SK-N-SH (cell line): ENCODE measurements around the gene RPA3. TPM values are rescaled to one million over a fixed set of nuclear protein-coding genes. Genes with fewer than 3 reads are reported as not detected.

Experiments
- CTCF ChIA-PET: fragments of 300-600, 350-600 bp; formaldehyde crosslinking; extraction: SDS; loops from one replicate; lab custom pipeline; 2021; lab: Yijun Ruan, JAX
- POLR2A ChIA-PET: fragments of 350-600 bp; sonication (Branson Sonifier 250); formaldehyde crosslinking; extraction: SDS; loops from one replicate; lab custom pipeline; 2020; ENCODE audit warnings: antibody characterized with exemption, inconsistent platforms; lab: Yijun Ruan, JAX
- DNase-seq: peaks from one replicate; pipeline ENCODE4 v3.0.0; 2012
- H2AFZ ChIP-seq: fragments of 200-600 bp; sonication (generic); 2 replicates; pipeline ENCODE4 v1.8.1; 2016; ENCODE audit warnings: antibody characterized with exemption, mild to moderate bottlenecking, low read depth
- H3F3A ChIP-seq: fragments of 200-600 bp; sonication (generic); replicated peaks from 2 replicates; pipeline ENCODE3; 2016; ENCODE audit warnings: antibody characterized with exemption, mild to moderate bottlenecking; ENCODE audit not compliant: insufficient read depth
- H3K27ac ChIP-seq, 2 experiments: fragments of 200-500 bp in 1 of 2; fragments of 200-600 bp in 1 of 2; sonication (Bioruptor generic) in 1 of 2; sonication (generic), shearing (Covaris generic) in 1 of 2; 2 replicates each; pipeline versions ENCODE4 v1.5.1 to v1.6.1; 2014 to 2016; ENCODE audit warnings: low read depth in 2 of 2, inconsistent platforms in 1 of 2, low read length in 1 of 2, mild to moderate bottlenecking in 1 of 2, mixed read lengths in 1 of 2
- H3K27me3 ChIP-seq: fragments of 200-600 bp; sonication (generic), shearing (Covaris generic); 2 replicates; pipeline ENCODE4 v1.6.1; 2016; ENCODE audit warnings: mixed run types; ENCODE audit not compliant: insufficient read depth
- H3K36me3 ChIP-seq, 2 experiments: fragments of 200-500 bp in 1 of 2; fragments of 200-600 bp in 1 of 2; sonication (Bioruptor generic) in 1 of 2; sonication (generic) in 1 of 2; replicated peaks in 1 of 2; 2 replicates each; pipeline versions ENCODE3 to v1.5.1; 2014 to 2016; ENCODE audit warnings: low read length in 1 of 2, mild to moderate bottlenecking in 1 of 2; ENCODE audit not compliant: insufficient read depth in 2 of 2, control insufficient read depth in 1 of 2
- H3K4me1 ChIP-seq, 2 experiments: fragments of 200-500 bp in 1 of 2; fragments of 200-600 bp in 1 of 2; sonication (Bioruptor generic) in 1 of 2; sonication (generic), shearing (Covaris generic) in 1 of 2; 2 replicates each; pipeline versions ENCODE4 v1.5.1 to v1.6.1; 2014 to 2016; ENCODE audit warnings: low read depth in 1 of 2, low read length in 1 of 2, mixed run types in 1 of 2; ENCODE audit not compliant: insufficient read depth in 2 of 2, control insufficient read depth in 1 of 2
- H3K4me2 ChIP-seq: fragments of 200-600 bp; sonication (generic), shearing (Covaris generic); 2 replicates; pipeline ENCODE4 v1.6.1; 2017; ENCODE audit warnings: mixed run types
- H3K4me3 ChIP-seq, 2 experiments: fragments of 200-500 bp in 1 of 2; fragments of 200-600 bp in 1 of 2; sonication (Bioruptor generic) in 1 of 2; sonication (generic), shearing (Covaris generic) in 1 of 2; 2 replicates each; pipeline versions ENCODE4 v1.5.1 to v1.8.1; 2014 to 2016; ENCODE audit warnings: low read depth in 2 of 2, inconsistent platforms in 1 of 2, low read length in 1 of 2, mild to moderate bottlenecking in 1 of 2, mixed read lengths in 1 of 2, moderate library complexity in 1 of 2
- H3K79me2 ChIP-seq: fragments of 200-600 bp; sonication (generic); 2 replicates; pipeline ENCODE4 v1.8.1; 2017; ENCODE audit warnings: mild to moderate bottlenecking; ENCODE audit not compliant: insufficient read depth
- H3K9ac ChIP-seq: fragments of 200-600 bp; sonication (generic); 2 replicates; pipeline ENCODE4 v1.6.1; 2017; ENCODE audit warnings: mixed run types
- H3K9me2 ChIP-seq: fragments of 200-600 bp; sonication (generic); 2 replicates; pipeline ENCODE4 v1.6.1; 2017; ENCODE audit warnings: mixed run types
- H3K9me3 ChIP-seq: fragments of 200-600 bp; sonication (generic); 2 replicates; pipeline ENCODE4 v1.6.1; 2017; ENCODE audit warnings: mixed run types, mild to moderate bottlenecking, moderate library complexity
- H4K20me1 ChIP-seq: fragments of 200-600 bp; sonication (generic); 2 replicates; pipeline ENCODE4 v1.6.1; 2017; ENCODE audit warnings: mild to moderate bottlenecking, mixed run types; ENCODE audit not compliant: insufficient read depth
- CHD2 ChIP-seq: fragments of 150-350 bp; IDR thresholded peaks from 2 replicates; pipeline ENCODE4 v1.6.1; 2018; ENCODE audit warnings: low read length; ENCODE audit not compliant: partially characterized antibody
- FOXM1 ChIP-seq: IDR thresholded peaks from 2 replicates; pipeline ENCODE4 v1.4.0; 2012; ENCODE audit warnings: low read depth, mild to moderate bottlenecking
- GABPA ChIP-seq: IDR thresholded peaks from 2 replicates; pipeline ENCODE4 v1.4.0; 2012; ENCODE audit warnings: low read depth, mild to moderate bottlenecking
- MEF2A ChIP-seq: IDR thresholded peaks from 2 replicates; pipeline ENCODE4 v1.4.0; 2012; ENCODE audit warnings: low read depth, borderline replicate concordance
- NFIC ChIP-seq: IDR thresholded peaks from 2 replicates; pipeline ENCODE4 v1.4.0; 2012; ENCODE audit warnings: borderline replicate concordance
- NRF1 ChIP-seq: IDR thresholded peaks from 2 replicates; pipeline ENCODE4 v1.6.1; 2012; ENCODE audit warnings: low read depth, mild to moderate bottlenecking, low read length
- RXRA ChIP-seq: IDR thresholded peaks from 2 replicates; pipeline ENCODE4 v1.4.0; 2012; ENCODE audit warnings: low read depth, mild to moderate bottlenecking, borderline replicate concordance
- SMC3 ChIP-seq: IDR thresholded peaks from 2 replicates; pipeline ENCODE4 v1.6.1; 2012; ENCODE audit warnings: low read depth, low read length, improper control_type of control experiment
- TAF1 ChIP-seq: IDR thresholded peaks from 2 replicates; pipeline ENCODE4 v1.6.1; 2012; ENCODE audit warnings: low read depth, mild to moderate bottlenecking, low read length, moderate library complexity, borderline replicate concordance
- YY1 ChIP-seq: IDR thresholded peaks from 2 replicates; pipeline ENCODE4 v1.4.0; 2012; ENCODE audit warnings: low read depth, mild to moderate bottlenecking
- WGBS: methylation state at CpG from one replicate; pipeline ENCODE4 v1.1.6; 2017; ENCODE audit warnings: low lambda C conversion rate; 5-methylcytosine and 5-hydroxymethylcytosine counted together
- polyA plus RNA-seq, 3 experiments: library from polyadenylated mRNA; depleted of rRNA; stranded (reverse); fragments of >200 nt; gene quantifications; 2 replicates each; pipeline ENCODE4 v1.2.3, GENCODE V29; 2012
- TF ChIP-seq, protein P1 (sequence below): IDR thresholded peaks from 2 replicates; pipeline ENCODE4 v1.4.0; 2012; ENCODE audit warnings: low read depth, borderline replicate concordance
- TF ChIP-seq, protein P2 (sequence below): fragments of 200-600 bp; sonication (generic); IDR thresholded peaks from 2 replicates; pipeline ENCODE4 v1.6.1; 2017; ENCODE audit warnings: antibody characterized with exemption, mild to moderate bottlenecking, moderate library complexity
- TF ChIP-seq, protein P3 (sequence below): fragments of 150-350 bp; IDR thresholded peaks from 2 replicates; pipeline ENCODE4 v1.6.1; 2016; ENCODE audit warnings: mild to moderate bottlenecking, low read depth, low read length
- TF ChIP-seq, protein P4 (sequence below): fragments of 150-350 bp; IDR thresholded peaks from 2 replicates; pipeline ENCODE4 v1.6.1; 2017; ENCODE audit warnings: antibody characterized with exemption, low read length, low read depth, borderline replicate concordance

Gene RPA3
- polyA plus RNA-seq, 1 of the 3 experiments (the other 2 are of a cell fraction) = 39.0 TPM

- no peak overlapping the region for H2AFZ ChIP-seq
- H3K79me2 ChIP-seq = no peaks in the 10 kb centered on the region
- H3K4me1 ChIP-seq = peaks cover 0 to 11% of the 10 kb centered on the region in 2 experiments; a peak in 2 of 4 replicates
- no peak overlapping the region for H3K27ac ChIP-seq
- no peaks in the 10 kb centered on the region for H3K9me3 ChIP-seq
- no peak for DNase-seq
- no peaks in the 10 kb centered on the region for H4K20me1 ChIP-seq
- ChIA-PET CTCF (interaction anchor here (0.8 to 1.7 kb wide), 8 partner anchors 10 to 70 kb away, joined by 3 to 4 read pairs (median 3); no protein-coding TSS in a partner anchor), POLR2A (no interaction called here)
- no peaks in the 10 kb centered on the region for H3K9me2 ChIP-seq
- TF ChIP-seq GABPA (no peak), FOXM1 (no peak), TAF1 (no peak), YY1 (no peak), CHD2 (no peak), MEF2A (no peak), RXRA (no peak), SMC3 (no peak), NRF1 (no peak), NFIC (no peak)
- TF ChIP-seq, protein P1, sequence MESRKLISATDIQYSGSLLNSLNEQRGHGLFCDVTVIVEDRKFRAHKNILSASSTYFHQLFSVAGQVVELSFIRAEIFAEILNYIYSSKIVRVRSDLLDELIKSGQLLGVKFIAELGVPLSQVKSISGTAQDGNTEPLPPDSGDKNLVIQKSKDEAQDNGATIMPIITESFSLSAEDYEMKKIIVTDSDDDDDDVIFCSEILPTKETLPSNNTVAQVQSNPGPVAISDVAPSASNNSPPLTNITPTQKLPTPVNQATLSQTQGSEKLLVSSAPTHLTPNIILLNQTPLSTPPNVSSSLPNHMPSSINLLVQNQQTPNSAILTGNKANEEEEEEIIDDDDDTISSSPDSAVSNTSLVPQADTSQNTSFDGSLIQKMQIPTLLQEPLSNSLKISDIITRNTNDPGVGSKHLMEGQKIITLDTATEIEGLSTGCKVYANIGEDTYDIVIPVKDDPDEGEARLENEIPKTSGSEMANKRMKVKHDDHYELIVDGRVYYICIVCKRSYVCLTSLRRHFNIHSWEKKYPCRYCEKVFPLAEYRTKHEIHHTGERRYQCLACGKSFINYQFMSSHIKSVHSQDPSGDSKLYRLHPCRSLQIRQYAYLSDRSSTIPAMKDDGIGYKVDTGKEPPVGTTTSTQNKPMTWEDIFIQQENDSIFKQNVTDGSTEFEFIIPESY = no peak
- TF ChIP-seq, protein P2, sequence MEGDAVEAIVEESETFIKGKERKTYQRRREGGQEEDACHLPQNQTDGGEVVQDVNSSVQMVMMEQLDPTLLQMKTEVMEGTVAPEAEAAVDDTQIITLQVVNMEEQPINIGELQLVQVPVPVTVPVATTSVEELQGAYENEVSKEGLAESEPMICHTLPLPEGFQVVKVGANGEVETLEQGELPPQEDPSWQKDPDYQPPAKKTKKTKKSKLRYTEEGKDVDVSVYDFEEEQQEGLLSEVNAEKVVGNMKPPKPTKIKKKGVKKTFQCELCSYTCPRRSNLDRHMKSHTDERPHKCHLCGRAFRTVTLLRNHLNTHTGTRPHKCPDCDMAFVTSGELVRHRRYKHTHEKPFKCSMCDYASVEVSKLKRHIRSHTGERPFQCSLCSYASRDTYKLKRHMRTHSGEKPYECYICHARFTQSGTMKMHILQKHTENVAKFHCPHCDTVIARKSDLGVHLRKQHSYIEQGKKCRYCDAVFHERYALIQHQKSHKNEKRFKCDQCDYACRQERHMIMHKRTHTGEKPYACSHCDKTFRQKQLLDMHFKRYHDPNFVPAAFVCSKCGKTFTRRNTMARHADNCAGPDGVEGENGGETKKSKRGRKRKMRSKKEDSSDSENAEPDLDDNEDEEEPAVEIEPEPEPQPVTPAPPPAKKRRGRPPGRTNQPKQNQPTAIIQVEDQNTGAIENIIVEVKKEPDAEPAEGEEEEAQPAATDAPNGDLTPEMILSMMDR = no peak
- TF ChIP-seq, protein P3, sequence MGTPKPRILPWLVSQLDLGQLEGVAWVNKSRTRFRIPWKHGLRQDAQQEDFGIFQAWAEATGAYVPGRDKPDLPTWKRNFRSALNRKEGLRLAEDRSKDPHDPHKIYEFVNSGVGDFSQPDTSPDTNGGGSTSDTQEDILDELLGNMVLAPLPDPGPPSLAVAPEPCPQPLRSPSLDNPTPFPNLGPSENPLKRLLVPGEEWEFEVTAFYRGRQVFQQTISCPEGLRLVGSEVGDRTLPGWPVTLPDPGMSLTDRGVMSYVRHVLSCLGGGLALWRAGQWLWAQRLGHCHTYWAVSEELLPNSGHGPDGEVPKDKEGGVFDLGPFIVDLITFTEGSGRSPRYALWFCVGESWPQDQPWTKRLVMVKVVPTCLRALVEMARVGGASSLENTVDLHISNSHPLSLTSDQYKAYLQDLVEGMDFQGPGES = no peak
- TF ChIP-seq, protein P4, sequence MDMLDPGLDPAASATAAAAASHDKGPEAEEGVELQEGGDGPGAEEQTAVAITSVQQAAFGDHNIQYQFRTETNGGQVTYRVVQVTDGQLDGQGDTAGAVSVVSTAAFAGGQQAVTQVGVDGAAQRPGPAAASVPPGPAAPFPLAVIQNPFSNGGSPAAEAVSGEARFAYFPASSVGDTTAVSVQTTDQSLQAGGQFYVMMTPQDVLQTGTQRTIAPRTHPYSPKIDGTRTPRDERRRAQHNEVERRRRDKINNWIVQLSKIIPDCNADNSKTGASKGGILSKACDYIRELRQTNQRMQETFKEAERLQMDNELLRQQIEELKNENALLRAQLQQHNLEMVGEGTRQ = no peak
- H3K27me3 ChIP-seq = no peaks in the 10 kb centered on the region
- no peaks in the 10 kb centered on the region for H3F3A ChIP-seq
- no peak overlapping the region; a peak in 1 of 4 replicates for H3K4me3 ChIP-seq
- no peak overlapping the region for H3K9ac ChIP-seq
- 0 out of 2 replicates have a peak overlapping the region, but pooled peaks have one; percentile 2 for H3K4me2 ChIP-seq
- 79% methylated on average over 2 of the region's 2 CpGs for WGBS
- no peaks in the 10 kb centered on the region for H3K36me3 ChIP-seq
These were observed 32.3 kb upstream of the RPA3 start for GRCh38 chr7:7750571-7751242.
